Suprapubic skin (tissue), 4 donors: ENCODE data around the gene CDH4. TPM values are rescaled to one million over a fixed set of nuclear protein-coding genes. Genes with fewer than 3 reads are reported as not detected.

Experiments
- DNase-seq, 2 donors: peaks; one replicate each; pipeline ENCODE4 v3.0.0-alpha.2; 2019; ENCODE audit warnings: low spot score in 2 of 2
- H3K27ac ChIP-seq: fragments of 200-600 bp; sonication (generic); one replicate; pipeline ENCODE4 v1.5.1; 2019
- H3K27me3 ChIP-seq: fragments of 200-600 bp; sonication (generic); one replicate; pipeline ENCODE4 v1.5.1; 2019
- H3K36me3 ChIP-seq: fragments of 200-600 bp; sonication (generic); one replicate; pipeline ENCODE4 v1.5.1; 2019
- H3K4me1 ChIP-seq: fragments of 200-600 bp; sonication (generic); one replicate; pipeline ENCODE4 v1.5.1; 2019
- H3K4me3 ChIP-seq: fragments of 200-600 bp; sonication (generic); one replicate; pipeline ENCODE4 v1.5.1; 2019; ENCODE audit warnings: mild to moderate bottlenecking
- H3K9me3 ChIP-seq: fragments of 200-600 bp; sonication (generic); one replicate; pipeline ENCODE4 v1.5.1; 2019
- EP300 ChIP-seq: sonication (generic); formaldehyde crosslinking; IDR thresholded peaks from one replicate; pipeline ENCODE4 v1.6.1; 2017; ENCODE audit warnings: antibody characterized with exemption
- POLR2A ChIP-seq, 2 donors: fragments of 450-650 bp; IDR thresholded peaks; one replicate each; pipeline ENCODE4 v1.6.1; 2017; ENCODE audit warnings: antibody characterized with exemption in 2 of 2, mild to moderate bottlenecking in 2 of 2, moderate library complexity in 2 of 2
- POLR2AphosphoS5 ChIP-seq, 3 donors: sonication (generic); formaldehyde crosslinking; IDR thresholded peaks; one replicate each; pipeline ENCODE4 v1.6.1; 2017; ENCODE audit warnings: antibody characterized with exemption in 3 of 3
- WGBS: methylation state at CpG from one replicate; pipeline ENCODE4 v1.1.5; 2018; 5-methylcytosine and 5-hydroxymethylcytosine counted together
- total RNA-seq, 4 donors: library from RNA; depleted of rRNA; stranded (reverse); fragments of >200 nt; gene quantifications; one replicate each; pipeline ENCODE4 v1.1.0, GENCODE V29; 2016
- TF ChIP-seq, protein P1 (sequence below), 2 donors: fragments of 200-600 bp in 1 of 2; fragments of 450-650 bp in 1 of 2; sonication (generic) in 1 of 2; IDR thresholded peaks; one replicate each; pipeline ENCODE4 v1.5.1; 2016 to 2019; ENCODE audit warnings: antibody characterized with exemption in 2 of 2, mild to moderate bottlenecking in 1 of 2, moderate library complexity in 1 of 2

Gene CDH4
- total RNA-seq, 4 donors from 2014 or later, result 0.91 to 5.9 (median 2.6) TPM

DNA sequence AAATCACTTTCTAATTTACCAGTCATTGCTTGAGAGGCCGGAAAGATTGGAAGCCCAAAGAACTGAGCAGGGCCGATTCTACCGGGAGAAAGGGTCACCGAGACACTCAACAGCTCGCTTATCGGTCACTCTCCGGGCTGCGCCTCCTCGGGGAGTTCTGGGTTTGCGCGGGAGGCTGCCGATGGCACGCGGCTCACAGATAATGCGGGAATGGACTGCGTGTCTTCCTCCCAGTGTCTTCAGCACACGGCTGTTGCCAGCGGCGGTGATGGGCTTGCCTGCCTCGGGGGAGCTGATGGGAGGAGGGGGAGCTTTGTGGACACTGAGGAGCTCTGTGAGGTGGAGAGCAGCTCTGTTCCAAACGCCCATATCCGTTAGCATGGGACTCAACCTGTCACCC lies 314.6 kb downstream of the CDH4 start:
- Histone ChIP-seq H3K36me3 (no peaks in the 10 kb centered on the region), H3K9me3 (no peaks in the 10 kb centered on the region), H3K4me3 (no peak overlapping the region), H3K27me3 (peaks cover 9% of the 10 kb centered on the region), H3K4me1 (no peaks in the 10 kb centered on the region), H3K27ac (no peak overlapping the region)
- DNase-seq, result no peak
- 88% methylated on average over 22 of the region's 22 CpGs for WGBS
- TF ChIP-seq EP300, result no peak
- no peak for TF ChIP-seq POLR2A (IDR thresholded peaks at IDR 0.05)
- TF ChIP-seq, protein P1, sequence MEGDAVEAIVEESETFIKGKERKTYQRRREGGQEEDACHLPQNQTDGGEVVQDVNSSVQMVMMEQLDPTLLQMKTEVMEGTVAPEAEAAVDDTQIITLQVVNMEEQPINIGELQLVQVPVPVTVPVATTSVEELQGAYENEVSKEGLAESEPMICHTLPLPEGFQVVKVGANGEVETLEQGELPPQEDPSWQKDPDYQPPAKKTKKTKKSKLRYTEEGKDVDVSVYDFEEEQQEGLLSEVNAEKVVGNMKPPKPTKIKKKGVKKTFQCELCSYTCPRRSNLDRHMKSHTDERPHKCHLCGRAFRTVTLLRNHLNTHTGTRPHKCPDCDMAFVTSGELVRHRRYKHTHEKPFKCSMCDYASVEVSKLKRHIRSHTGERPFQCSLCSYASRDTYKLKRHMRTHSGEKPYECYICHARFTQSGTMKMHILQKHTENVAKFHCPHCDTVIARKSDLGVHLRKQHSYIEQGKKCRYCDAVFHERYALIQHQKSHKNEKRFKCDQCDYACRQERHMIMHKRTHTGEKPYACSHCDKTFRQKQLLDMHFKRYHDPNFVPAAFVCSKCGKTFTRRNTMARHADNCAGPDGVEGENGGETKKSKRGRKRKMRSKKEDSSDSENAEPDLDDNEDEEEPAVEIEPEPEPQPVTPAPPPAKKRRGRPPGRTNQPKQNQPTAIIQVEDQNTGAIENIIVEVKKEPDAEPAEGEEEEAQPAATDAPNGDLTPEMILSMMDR (IDR thresholded peaks at IDR 0.05), result no peak
- no peak for TF ChIP-seq POLR2AphosphoS5 (IDR thresholded peaks at IDR 0.05)

DNA sequence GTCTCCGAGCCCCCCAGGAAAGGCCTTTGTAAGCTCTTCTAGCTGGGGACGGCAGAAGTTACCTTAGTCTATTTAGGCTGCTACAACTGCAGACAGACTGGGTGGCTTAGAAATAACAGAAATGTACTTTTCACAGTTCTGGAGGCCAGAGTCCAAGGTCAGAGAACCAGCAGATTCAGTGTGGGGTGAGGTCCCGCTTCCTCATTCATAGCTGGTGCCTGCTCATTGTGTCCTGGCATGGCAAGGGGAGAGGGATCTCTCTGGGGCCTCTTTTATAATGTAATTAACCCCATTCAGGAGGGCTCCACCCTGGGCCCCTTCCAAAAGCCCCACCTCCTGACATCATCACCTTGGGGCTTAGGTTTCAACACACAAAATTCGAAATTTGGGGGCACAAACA lies 315.1 kb downstream of the CDH4 start:
- DNase-seq, result no peak
- Histone ChIP-seq H3K27me3 (peaks cover 9% of the 10 kb centered on the region), H3K36me3 (no peaks in the 10 kb centered on the region), H3K4me1 (no peaks in the 10 kb centered on the region), H3K4me3 (no peak overlapping the region), H3K27ac (no peak overlapping the region), H3K9me3 (no peaks in the 10 kb centered on the region)
- no peak for TF ChIP-seq EP300
- TF ChIP-seq POLR2A (IDR thresholded peaks at IDR 0.05), result no peak
- TF ChIP-seq, protein P1 (IDR thresholded peaks at IDR 0.05), result no peak
- no peak for TF ChIP-seq POLR2AphosphoS5 (IDR thresholded peaks at IDR 0.05)
- WGBS, result 50% methylated on average over 4 of the region's 4 CpGs

DNA sequence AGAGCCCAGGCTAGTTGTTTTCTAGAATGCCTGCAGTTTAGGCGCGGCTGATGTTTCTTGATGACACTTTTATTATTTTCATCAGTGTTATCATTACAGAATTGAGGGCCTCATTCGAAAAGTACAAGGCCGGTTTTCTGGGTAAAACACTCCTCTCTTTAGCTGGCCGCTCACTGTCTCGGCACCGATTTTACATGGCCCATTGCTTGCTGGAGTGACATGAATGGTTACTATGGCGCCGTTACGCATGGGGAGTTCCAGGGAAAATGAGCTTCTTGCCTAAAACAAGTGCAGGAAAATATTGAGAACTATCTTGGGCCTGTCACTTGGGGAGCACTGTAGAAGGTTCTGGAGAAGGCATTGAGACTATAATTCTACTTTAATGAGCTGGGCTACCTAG lies 317.8 kb downstream of the CDH4 start:
- WGBS, result 91% methylated on average over 10 of the region's 10 CpGs

DNA sequence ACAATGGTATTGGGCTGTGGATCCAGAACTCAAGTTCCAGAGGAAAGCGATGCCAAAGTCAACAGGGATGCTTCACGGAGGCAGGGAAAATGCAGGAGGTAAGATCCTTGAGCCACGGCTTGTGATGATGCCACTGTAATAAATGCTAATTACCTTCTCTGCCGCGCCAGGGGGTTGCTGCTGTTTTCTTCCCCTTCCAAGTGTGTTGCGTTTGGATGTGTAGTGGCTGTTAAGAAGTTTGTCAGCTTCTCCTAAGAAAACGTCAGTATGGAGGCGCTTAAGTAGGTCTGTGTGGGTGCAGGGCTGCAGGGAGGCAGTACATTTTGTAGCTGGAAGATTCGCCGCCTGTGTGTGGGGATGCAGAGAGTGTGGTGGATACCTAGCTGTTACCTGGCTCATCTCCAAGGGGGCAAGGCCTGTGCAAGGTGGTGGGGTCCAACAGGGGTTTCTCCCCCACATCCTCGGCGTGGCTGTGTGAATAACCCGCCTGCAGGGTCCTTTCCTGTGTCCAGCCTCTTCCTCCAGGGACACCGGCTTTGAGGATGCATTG lies 318.7 kb downstream of the CDH4 start:
- 85% methylated on average over 14 of the region's 14 CpGs for WGBS
- Histone ChIP-seq H3K9me3 (no peaks in the 10 kb centered on the region), H3K27ac (no peak overlapping the region), H3K4me1 (no peaks in the 10 kb centered on the region), H3K27me3 (peaks cover 9% of the 10 kb centered on the region), H3K36me3 (no peaks in the 10 kb centered on the region), H3K4me3 (no peak overlapping the region)
- DNase-seq, result no peak
- TF ChIP-seq EP300 (no peak), POLR2AphosphoS5 (IDR thresholded peaks at IDR 0.05) (no peak)
- TF ChIP-seq, protein P1 (IDR thresholded peaks at IDR 0.05), result no peak

More for the DNA sequence above, 317.8 kb downstream of the CDH4 start:
- TF ChIP-seq POLR2AphosphoS5 (IDR thresholded peaks at IDR 0.05) (no peak), POLR2A (IDR thresholded peaks at IDR 0.05) (no peak), EP300 (no peak)
- TF ChIP-seq, protein P1 (IDR thresholded peaks at IDR 0.05), result no peak
- Histone ChIP-seq H3K9me3 (no peaks in the 10 kb centered on the region), H3K27ac (no peak overlapping the region), H3K4me3 (no peak overlapping the region), H3K27me3 (peaks cover 9% of the 10 kb centered on the region), H3K36me3 (no peaks in the 10 kb centered on the region), H3K4me1 (no peaks in the 10 kb centered on the region)
- no peak for DNase-seq

DNA sequence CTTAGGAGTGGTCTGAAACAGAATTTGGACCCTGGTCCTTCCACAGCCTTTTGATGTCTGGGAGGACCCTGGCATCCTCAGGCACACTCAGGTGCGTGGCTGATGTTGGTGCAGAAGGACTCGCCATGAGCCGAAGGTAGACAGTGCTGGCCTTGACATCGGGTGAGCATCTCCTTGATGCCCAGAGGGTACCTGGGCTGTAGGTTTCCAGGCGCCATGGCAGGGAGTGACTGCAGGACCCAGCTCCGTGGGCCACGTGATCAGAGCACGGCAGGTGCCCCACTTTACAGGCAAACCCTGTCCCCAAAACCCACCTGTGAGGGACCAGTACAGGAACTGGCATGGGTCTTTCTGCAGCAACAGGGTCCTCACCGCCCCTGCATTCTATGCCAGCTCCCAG lies 319.2 kb downstream of the CDH4 start:
- WGBS, result 91% methylated on average over 5 of the region's 9 CpGs
- TF ChIP-seq, protein P1 (IDR thresholded peaks at IDR 0.05), result no peak
- TF ChIP-seq EP300 (no peak), POLR2A (IDR thresholded peaks at IDR 0.05) (no peak), POLR2AphosphoS5 (IDR thresholded peaks at IDR 0.05) (no peak)

More for the DNA sequence above, 319.2 kb downstream of the CDH4 start:
- no peaks in the 10 kb centered on the region for H3K4me1 ChIP-seq
- H3K36me3 ChIP-seq, result no peaks in the 10 kb centered on the region
- no peak overlapping the region for H3K27ac ChIP-seq
- H3K27me3 ChIP-seq, result peaks cover 9% of the 10 kb centered on the region
- no peak for DNase-seq
- no peak overlapping the region for H3K4me3 ChIP-seq
- H3K9me3 ChIP-seq, result no peaks in the 10 kb centered on the region
